BE2C (cell line): Measurements from ENCODE around the gene HACD4.
"Not testable (repeated sequence)": the region's sequence is repeated elsewhere in the genome, so short reads cannot be mapped to it uniquely, and the experiment has no call there.

Source experiments
- DNase-seq: peaks from one replicate; pipeline ENCODE4 v3.0.0-alpha.2; 2020
- H3K27me3 ChIP-seq: fragments of 250-450 bp; sonication (Bioruptor Pico); 2 replicates; pipeline ENCODE4 v1.5.1; 2020; ENCODE audit warnings: mild to moderate bottlenecking
- H3K36me3 ChIP-seq: fragments of 250-450 bp; sonication (Bioruptor Pico); 2 replicates; pipeline ENCODE4 v1.5.1; 2020; ENCODE audit warnings: mild to moderate bottlenecking
- H3K4me1 ChIP-seq: fragments of 250-450 bp; sonication (Bioruptor Pico); 2 replicates; pipeline ENCODE4 v1.5.1; 2020
- H3K4me3 ChIP-seq: 2 replicates; pipeline ENCODE4 v1.5.1; 2011; ENCODE audit warnings: low read depth, low read length
- H3K9me3 ChIP-seq: fragments of 250-450 bp; sonication (Bioruptor Pico); 2 replicates; pipeline ENCODE4 v1.5.1; 2020
- CTCF ChIP-seq: IDR thresholded peaks from 2 replicates; pipeline ENCODE4 v1.5.1; 2012; ENCODE audit warnings: mild to moderate bottlenecking, low read depth, low read length

HACD4 gene

DNA sequence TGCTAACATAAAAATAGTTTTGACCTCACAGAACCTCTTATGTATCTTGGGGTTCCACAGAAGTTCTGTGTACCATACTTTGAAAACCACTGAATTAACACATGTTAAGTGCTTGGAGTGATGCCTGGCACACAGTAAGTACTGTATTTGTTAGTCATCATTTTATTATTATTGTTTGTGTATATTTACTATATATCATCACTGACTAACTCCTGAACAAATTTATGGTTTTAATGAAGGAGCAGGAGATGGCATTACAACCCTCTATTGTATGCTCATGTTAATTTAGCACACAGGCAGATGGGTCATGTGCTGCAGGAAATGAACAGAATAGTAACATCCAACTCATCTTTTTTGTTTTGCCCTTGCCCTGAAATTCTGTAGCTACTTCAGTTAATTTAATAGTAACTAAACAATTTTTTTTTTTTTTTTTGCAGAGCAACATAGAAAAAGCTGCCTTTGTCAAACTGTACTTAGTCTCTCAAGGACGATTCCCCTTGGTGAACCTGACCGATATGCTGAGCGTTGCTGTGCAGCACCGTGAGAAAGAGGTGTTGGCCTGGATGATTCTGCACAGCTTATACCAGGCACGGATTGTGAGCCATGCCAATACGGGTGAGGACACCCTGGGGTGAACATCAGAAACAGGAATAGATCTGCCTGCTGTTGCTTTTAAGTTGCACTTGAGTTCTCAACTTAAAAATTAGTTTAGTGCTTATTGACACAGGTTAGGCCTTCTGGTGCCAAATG is 45.4 kb downstream of the HACD4 start:
- no peaks in the 10 kb centered on the region for H3K4me1 ChIP-seq
- H3K9me3 ChIP-seq = no peaks in the 10 kb centered on the region
- DNase-seq = no peak
- TF ChIP-seq CTCF = no peak
- no peak overlapping the region for H3K4me3 ChIP-seq
- H3K36me3 ChIP-seq = 0 out of 2 replicates have a peak, but pooled peaks cover 5% of the 10 kb centered on the region
- H3K27me3 ChIP-seq = no peaks in the 10 kb centered on the region

DNA sequence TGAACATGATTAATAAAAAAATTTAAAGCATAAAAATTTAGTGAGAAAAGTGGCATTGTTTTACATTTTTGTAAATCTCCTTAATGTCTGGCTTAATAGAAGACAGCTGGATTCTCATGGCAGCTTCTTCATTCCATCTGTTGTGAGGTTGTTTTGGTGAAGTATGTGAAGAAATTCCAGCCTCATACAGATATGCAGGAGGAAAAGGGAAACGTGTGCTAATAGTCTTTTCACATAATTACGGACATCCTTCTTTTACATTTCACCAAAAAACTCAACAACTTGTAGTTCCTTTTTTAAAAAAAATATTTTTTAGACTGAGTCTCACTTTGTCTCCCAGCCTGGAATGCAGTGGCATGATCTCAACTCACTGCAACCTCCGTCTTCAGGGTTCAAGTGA is 46.9 kb downstream of the HACD4 start:
- Histone ChIP-seq H3K9me3 (no peaks in the 10 kb centered on the region), H3K4me3 (no peak overlapping the region), H3K27me3 (no peaks in the 10 kb centered on the region), H3K4me1 (no peaks in the 10 kb centered on the region), H3K36me3 (no peaks in the 10 kb centered on the region)
- no peak for DNase-seq
- TF ChIP-seq CTCF = no peak

DNA sequence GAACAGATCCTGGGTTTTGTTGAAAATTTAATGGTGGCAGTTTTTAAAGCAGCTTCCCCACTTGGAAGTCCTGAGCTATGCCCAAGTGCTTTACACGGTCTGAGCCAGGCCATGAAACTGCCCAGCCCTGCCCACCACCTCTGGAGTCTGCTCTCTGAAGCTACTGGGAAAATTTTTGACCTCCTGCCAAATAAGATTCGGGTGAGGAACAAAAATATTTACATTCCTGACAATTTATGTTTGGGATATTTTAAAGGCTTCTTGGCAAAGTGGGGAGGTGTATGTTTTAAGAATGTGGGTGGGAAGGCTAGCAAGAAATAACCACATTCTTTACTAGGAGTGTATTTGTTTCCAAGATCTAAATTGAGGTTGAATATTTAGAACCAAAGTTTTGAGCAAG is 50.0 kb downstream of the HACD4 start:
- no peaks in the 10 kb centered on the region for H3K27me3 ChIP-seq
- H3K36me3 ChIP-seq = no peaks in the 10 kb centered on the region
- H3K4me3 ChIP-seq = no peak overlapping the region
- DNase-seq = no peak
- no peaks in the 10 kb centered on the region for H3K9me3 ChIP-seq
- TF ChIP-seq CTCF = no peak
- H3K4me1 ChIP-seq = no peaks in the 10 kb centered on the region

DNA sequence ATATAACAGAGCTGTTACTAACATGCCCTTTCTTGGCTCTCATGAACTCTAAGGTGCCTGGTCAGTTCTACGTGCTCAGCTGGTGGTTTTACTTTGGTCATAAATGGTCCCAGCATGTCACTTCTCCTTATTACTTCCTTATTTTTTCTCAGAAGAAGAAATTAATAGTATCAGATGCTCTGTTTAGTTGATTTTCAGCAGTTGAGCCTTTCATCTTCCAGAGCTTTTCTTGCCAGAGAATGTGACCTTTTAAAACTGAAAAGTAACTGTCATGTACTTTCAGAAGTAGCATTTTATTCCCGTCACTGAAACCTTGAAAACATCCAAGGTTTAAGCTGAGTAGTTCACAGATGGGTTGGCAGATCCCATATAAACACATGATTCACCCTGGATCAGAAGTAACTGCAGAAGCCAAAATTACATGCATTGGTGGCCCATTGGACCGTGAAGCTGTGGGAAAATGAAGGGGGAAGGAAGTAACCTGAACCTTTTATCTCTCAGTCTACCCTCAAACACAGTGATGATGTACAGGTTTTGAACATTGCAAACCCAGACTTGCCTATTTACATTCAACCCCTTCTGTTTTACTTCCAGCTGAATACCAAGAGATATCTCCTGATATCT is 50.5 kb downstream of the HACD4 start:
- Histone ChIP-seq H3K27me3 (no peaks in the 10 kb centered on the region), H3K36me3 (no peaks in the 10 kb centered on the region), H3K9me3 (no peaks in the 10 kb centered on the region), H3K4me3 (no peak overlapping the region), H3K4me1 (no peaks in the 10 kb centered on the region)
- no peak for DNase-seq
- TF ChIP-seq CTCF = no peak

DNA sequence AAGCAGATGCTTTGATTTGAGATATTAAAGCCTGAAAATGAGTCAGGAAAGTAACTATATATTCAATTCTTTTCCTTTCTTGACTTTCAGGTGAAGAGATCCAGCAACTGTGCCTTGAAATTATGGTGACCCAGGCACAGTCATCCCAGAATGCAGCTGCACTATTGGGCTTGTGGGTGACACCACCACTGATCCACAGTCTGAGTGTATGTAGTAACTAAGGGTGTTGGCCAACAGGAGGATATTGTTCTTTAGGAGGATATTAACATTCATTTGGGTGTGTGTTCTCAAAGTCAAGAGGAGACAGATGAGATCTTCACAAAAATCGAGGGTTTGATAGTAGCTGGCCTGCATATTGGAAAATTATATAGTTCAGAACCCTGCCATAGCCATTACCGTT is 53.2 kb downstream of the HACD4 start:
- no peak for TF ChIP-seq CTCF
- no peaks in the 10 kb centered on the region for H3K36me3 ChIP-seq
- H3K9me3 ChIP-seq = no peaks in the 10 kb centered on the region
- no peaks in the 10 kb centered on the region for H3K27me3 ChIP-seq
- DNase-seq = no peak
- no peaks in the 10 kb centered on the region for H3K4me1 ChIP-seq
- no peak overlapping the region for H3K4me3 ChIP-seq

- not testable (repeated sequence) for H3K4me1 ChIP-seq, H3K36me3 ChIP-seq, DNase-seq, H3K9me3 ChIP-seq, H3K4me3 ChIP-seq, H3K27me3 ChIP-seq
Measured at GRCh38 chr9:20974191-20974938, 57.1 kb downstream of the HACD4 start.

DNA sequence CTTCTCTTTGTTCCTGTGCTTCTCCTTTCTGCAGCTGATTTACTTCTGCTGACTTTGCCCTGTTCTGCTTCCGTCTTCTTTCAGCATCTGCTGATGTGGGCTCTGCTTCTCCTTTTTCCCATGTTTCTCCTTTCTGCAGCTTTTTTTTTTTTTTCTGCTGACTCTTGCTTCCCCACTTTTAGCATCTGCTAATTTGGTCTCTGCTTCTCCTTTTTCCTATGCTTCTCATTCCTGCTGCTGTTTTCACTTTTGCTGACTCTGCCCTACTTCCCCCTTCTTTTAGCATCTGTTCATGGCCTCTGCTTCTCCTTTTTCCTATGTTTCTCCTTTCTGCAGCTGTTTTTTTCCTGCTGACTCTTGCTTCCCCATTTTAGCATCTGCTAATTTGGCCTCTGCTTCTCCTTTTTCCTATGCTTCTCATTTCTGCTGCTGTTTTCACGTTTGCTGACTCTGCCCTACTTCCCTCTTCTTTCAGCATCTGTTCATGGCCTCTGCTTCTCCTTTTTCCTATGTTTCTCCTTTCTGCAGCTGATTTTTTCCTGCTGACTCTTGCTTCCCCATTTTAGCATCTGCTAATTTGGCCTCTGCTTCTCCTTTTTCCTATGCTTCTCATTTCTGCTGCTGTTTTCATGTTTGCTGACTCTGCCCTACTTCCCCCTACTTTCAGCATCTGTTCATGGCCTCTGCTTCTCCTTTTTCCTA is 58.0 kb downstream of the HACD4 start:
- not testable (repeated sequence) for H3K4me3 ChIP-seq, H3K27me3 ChIP-seq, H3K36me3 ChIP-seq, DNase-seq, H3K9me3 ChIP-seq, H3K4me1 ChIP-seq
